HG02943 (cell line): ENCODE measurements around the gene CAMK4.
"Not testable (repeated sequence)": the region's sequence is repeated elsewhere in the genome, so short reads cannot be mapped to it uniquely, and the experiment has no call there.

ENCODE experiments used
- ATAC-seq: cut with Tn5 transposase; IDR thresholded peaks from one replicate; pipeline ENCODE4 v1.9.1; 2021; ENCODE audit warnings: mild to moderate bottlenecking, low read depth, moderate library complexity; ENCODE audit not compliant: unreplicated experiment

CAMK4 gene

DNA sequence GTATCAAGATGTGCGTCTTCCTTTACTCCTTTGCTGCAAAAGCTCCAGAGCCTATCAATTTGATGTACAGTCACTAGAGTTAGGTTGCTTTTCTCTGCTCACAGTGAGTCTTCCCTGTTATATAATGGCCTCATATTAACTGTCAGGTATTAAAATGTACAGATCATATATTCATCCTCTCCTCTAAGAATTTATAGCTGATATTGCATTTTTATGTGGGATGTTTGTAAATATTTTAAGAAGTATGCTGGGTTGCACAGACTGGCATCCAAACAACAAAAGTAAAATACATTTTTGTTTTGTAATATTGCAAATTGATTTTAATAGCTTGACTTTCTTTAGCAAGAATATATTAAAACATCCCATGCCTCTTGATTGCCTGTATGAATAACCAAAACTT lies 148.6 kb downstream of the CAMK4 start:
- ATAC-seq, result no peak

- no peak for ATAC-seq
Measured at GRCh38 chr5:111374380-111374779, 150.2 kb downstream of the CAMK4 start.

DNA sequence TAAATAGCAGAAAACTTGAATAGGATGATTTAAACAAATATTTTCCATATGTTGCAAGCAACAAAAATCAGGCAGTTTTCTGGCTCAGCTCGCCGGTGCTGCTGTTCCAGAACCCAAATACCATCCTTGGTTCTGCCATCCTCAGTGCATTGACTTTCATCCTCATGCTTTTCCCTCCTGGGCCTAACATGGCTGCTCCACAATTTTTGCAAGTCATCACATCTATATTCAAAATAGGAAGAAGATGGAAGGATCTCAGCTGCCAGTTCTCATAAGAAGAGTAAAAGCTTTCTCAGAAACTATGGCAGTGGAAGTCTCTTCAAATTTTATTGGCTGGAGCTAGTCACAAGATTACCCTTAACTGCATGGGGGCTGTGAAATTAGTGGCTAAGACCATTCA lies 151.5 kb downstream of the CAMK4 start:
- ATAC-seq, result no peak

- ATAC-seq, result no peak
Measured at GRCh38 chr5:111377306-111377705, 153.1 kb downstream of the CAMK4 start.

DNA sequence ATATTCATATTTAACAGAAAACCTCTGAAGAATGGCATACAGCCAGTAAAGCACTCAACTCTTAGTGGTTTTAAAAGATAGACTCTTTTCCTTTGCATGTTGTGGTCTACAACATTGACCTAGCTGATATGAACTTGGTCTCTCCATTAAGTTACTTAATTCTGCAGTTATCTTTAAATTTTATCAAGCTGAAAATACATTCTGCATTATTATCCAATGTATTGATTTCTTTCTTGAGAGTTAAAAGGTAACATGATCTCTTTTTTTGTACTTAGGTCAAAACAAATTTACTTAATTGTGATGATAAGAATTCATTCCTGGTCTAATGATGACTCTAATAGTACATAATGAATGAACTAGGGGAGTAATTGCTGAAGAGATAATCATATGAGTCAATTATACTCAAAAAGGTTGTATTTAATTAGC lies 155.2 kb downstream of the CAMK4 start:
- ATAC-seq, result no peak

- ATAC-seq, result no peak
Measured at GRCh38 chr5:111383288-111383970, 159.2 kb downstream of the CAMK4 start.

DNA sequence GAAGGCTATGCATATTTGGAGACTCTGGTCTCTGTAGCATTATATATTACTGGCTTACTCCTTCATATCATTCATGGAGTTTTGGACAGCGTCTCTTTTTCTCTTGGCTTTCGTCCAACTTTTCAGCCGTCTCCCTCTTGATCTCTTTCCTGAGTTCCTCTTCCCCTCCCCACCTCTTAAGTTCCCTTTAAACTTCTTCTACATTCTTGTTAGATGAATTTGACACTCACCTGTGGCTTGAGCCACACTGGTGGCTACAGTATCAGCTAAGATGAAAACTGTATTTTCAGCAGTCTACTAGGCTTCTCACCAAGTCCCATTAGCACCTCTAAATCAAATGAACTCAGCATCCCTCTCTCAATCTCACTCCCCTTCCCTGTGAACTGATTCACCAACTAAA lies 160.0 kb downstream of the CAMK4 start:
- no peak for ATAC-seq

DNA sequence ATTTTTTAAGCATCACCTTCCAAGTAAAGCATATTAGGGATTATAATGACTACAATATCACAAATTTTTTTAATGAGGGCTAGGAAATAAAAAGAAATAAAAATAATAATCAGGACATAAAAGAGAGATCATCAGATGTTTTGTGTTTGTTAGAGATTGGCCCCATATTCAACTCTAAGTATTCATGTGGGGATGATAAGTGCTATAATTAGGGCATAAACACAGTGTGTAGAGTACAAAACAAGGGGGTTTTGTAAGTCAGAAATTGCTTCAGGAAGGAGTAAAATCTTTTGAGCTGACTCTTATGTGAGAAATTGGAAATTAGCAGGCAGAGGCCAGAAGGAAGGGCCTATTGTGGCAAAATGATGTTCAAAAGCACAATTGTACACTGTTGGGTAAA lies 160.9 kb downstream of the CAMK4 start:
- ATAC-seq, result no peak

GRCh38 chr5:111385970-111386831 lies 162.0 kb downstream of the CAMK4 start:
- ATAC-seq, result no peak

DNA sequence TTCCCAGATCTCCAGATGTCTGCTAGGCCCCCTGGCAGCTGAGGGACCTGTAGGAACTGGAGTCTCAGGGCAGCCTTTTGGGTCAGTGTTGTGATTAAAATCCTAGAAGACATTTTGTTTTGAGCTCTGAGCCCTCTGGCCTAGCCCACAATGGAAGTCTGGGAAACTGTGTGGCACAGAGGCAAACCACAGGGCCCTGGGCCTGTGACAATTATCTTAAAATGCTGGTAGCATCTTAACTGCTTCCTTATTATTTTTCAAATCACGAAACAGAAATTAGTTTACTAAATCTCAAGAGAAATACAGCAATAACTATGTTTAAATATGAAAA lies 162.6 kb downstream of the CAMK4 start:
- ATAC-seq, result no peak

GRCh38 chr5:111387361-111387760 lies 163.2 kb downstream of the CAMK4 start:
- no peak for ATAC-seq

DNA sequence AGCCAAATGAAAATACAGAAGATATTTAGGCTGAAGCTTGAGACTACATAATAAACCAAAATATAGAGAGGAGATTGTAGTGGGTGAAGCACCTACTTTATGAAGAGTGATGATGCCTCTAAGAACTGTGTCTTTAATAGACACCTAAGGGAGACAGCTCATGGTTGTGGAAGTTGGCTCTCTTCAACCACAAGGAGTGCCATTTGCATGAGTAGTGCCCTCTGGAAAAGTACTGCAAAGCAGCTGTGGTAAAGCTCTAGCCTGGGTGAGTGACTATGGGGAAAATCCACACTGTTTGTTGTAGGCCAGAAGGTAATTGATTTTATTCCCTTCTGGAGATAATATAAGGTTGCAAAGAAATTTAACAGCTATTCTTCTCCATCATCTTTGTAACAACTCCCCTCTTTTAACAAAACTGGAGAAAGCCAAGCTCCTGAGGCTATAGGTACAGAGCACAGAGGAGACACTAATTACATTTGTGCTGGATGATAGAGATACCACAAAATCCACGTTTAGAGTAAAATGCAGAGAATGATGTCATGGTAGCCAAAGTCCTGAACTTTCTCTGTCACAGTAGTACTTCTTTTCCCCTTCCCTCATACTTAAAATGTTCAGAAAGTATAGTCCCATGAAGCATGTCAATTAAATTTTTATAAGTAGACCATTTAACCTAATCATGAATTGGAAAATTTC lies 165.4 kb downstream of the CAMK4 start:
- no peak for ATAC-seq

GRCh38 chr5:111392181-111392580 lies 168.0 kb downstream of the CAMK4 start:
- ATAC-seq, result no peak

DNA sequence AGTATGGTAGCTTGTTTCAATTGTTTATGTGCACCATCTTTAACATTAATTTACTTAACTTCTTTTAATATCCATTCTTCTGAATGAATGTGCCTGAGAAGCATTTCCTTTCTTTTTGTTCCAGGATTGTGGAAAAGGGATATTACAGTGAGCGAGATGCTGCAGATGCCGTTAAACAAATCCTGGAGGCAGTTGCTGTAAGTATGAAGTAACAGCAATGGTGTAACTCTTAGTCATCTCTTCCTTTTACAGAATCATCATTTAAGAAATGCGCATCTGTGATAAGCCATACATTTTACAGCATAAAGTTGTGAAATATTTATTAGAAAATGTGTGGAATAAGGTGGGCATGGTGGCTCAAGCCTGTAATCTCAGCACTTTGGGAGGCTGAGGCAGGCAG lies 170.4 kb downstream of the CAMK4 start:
- no peak for ATAC-seq

- no peak for ATAC-seq
Measured at GRCh38 chr5:111398013-111398412, 173.8 kb downstream of the CAMK4 start.

GRCh38 chr5:111399113-111399512 lies 174.9 kb downstream of the CAMK4 start:
- ATAC-seq, result no peak

- no peak for ATAC-seq
Measured at GRCh38 chr5:111401906-111402305, 177.7 kb downstream of the CAMK4 start.

DNA sequence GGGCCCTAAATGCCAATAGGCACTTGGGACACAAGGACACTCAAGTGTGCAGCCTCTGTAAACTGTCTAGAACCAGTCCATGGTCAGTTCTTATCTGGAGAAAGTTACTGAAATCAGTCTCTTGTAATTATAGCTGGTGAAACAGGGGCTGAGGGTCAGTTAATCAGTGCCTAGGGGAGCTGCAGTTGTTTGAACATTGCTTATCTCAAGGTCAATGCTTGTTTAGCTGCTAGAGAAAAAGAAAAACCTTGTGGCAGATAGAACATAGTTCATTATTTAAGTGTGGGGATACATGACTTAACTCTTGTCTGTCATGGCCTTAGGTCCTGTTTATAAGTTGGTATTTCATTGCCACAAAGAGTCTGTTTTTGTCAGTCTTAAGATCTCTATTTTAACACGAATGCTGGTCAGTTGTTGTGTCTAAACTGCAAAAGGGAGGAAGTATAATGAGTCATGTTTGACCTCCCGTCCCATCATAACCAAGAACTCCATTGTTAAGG lies 180.1 kb downstream of the CAMK4 start:
- ATAC-seq, result no peak

DNA sequence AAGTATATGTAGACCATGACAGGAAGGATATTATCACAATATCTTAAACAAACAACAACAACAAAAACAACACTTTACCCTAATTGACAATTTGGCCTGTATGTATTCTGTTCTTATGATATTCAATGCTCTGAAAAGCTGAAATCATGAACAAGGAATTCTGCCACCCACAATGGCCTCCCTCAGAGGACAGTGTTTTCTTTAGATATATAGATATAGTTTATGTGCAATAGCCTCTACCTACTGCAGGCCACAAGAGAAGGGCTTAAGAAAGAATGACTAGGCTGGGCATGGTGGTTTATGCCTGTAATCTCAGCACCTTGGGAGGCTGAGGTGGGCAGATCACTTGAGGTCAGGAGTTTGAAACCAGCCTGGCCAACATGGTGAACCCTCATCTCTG lies 183.4 kb downstream of the CAMK4 start:
- ATAC-seq, result no peak

DNA sequence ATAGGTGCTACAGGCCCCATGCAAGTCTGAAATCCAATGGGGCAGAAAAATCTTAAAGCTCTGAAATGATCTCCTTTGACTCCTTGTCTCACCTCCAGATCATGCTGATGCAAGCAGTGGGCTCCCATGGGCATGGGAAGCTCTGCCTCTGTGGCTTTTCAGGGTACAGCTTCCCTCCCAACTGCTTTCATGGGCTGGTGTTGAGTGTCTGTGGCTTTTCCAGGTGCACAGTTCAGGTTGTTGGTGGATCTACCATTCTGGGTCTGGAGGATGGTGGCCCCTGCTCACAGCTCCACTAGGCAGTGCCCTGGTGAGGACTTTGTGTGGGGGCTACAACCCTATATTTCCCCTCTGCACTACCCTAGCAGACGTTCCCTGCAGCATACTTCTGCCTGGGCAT lies 184.6 kb downstream of the CAMK4 start:
- no peak for ATAC-seq

GRCh38 chr5:111409266-111409665 lies 185.1 kb downstream of the CAMK4 start:
- not testable (repeated sequence) for ATAC-seq
